ENCODE data around the gene BICRAL.
"Not testable (repeated sequence)": the region's sequence is repeated elsewhere in the genome, so short reads cannot be mapped to it uniquely, and the experiment has no call there.

BICRAL gene

GRCh38 chr6:42795651-42796050 lies 13.8 kb downstream of the BICRAL start:
- DNase-seq (ENCODE audit: low read depth): no peak

- DNase-seq (ENCODE audit: low read depth): no peak
Measured at GRCh38 chr6:42796171-42796570, 14.3 kb downstream of the BICRAL start.

- not testable (repeated sequence) for DNase-seq (ENCODE audit: low read depth)
Measured at GRCh38 chr6:42797696-42798095, 15.8 kb downstream of the BICRAL start.

- DNase-seq (ENCODE audit: low read depth): no peak
Measured at GRCh38 chr6:42805297-42805861, 23.5 kb downstream of the BICRAL start.

- DNase-seq (ENCODE audit: low read depth): not testable (repeated sequence)
Measured at GRCh38 chr6:42806359-42806758, 24.5 kb downstream of the BICRAL start.

- no peak for DNase-seq (ENCODE audit: low read depth)
Measured at GRCh38 chr6:42808492-42809483, 26.9 kb downstream of the BICRAL start.

GRCh38 chr6:42813074-42813645 lies 31.3 kb downstream of the BICRAL start:
- DNase-seq (ENCODE audit: low read depth): no peak

- DNase-seq (ENCODE audit: low read depth): no peak
Measured at GRCh38 chr6:42813906-42814444, 32.1 kb downstream of the BICRAL start.

- not testable (repeated sequence) for DNase-seq (ENCODE audit: low read depth)
Measured at GRCh38 chr6:42815726-42816125, 33.9 kb downstream of the BICRAL start.

GRCh38 chr6:42817907-42818306 lies 36.1 kb downstream of the BICRAL start:
- no peak for DNase-seq (ENCODE audit: low read depth)

- no peak for DNase-seq (ENCODE audit: low read depth)
Measured at GRCh38 chr6:42818416-42818815, 36.6 kb downstream of the BICRAL start.

GRCh38 chr6:42818878-42819277 lies 37.0 kb downstream of the BICRAL start:
- DNase-seq (ENCODE audit: low read depth): no peak

- DNase-seq (ENCODE audit: low read depth): no peak
Measured at GRCh38 chr6:42819803-42820511, 38.1 kb downstream of the BICRAL start.

GRCh38 chr6:42820512-42821340 lies 38.9 kb downstream of the BICRAL start:
- no peak for DNase-seq (ENCODE audit: low read depth)

- no peak for DNase-seq (ENCODE audit: low read depth)
Measured at GRCh38 chr6:42821341-42821668, 39.5 kb downstream of the BICRAL start.

- no peak for DNase-seq (ENCODE audit: low read depth)
Measured at GRCh38 chr6:42821846-42822245, 40.0 kb downstream of the BICRAL start.

- no peak for DNase-seq (ENCODE audit: low read depth)
Measured at GRCh38 chr6:42829561-42830092, 47.8 kb downstream of the BICRAL start.

- no peak for DNase-seq (ENCODE audit: low read depth)
Measured at GRCh38 chr6:42831237-42831636, 49.4 kb downstream of the BICRAL start.

GRCh38 chr6:42834056-42834455 lies 52.2 kb downstream of the BICRAL start:
- DNase-seq (ENCODE audit: low read depth): no peak

GRCh38 chr6:42841844-42842584 lies 60.2 kb downstream of the BICRAL start:
- DNase-seq (ENCODE audit: low read depth): no peak

Data from stimulated activated CD8-positive, alpha-beta memory T cell treated with anti-CD3 and anti-CD28 coated beads, Interleukin-7, amount 100 ng/mL, for 24 hours (primary cell).